DND-41 (cell line): Measurements from ENCODE around the gene KLF3.

Experiments
- ATAC-seq: fragments of 200-7000 bp; cut with Tn5 transposase; 3 replicates; pipeline ENCODE4 v1.9.1; 2021; ENCODE audit warnings: low read depth; ENCODE audit not compliant: insufficient read depth
- DNase-seq: peaks from one replicate; pipeline ENCODE4 v3.0.0-alpha.2; 2020
- H2AFZ ChIP-seq: 2 replicates; pipeline ENCODE4 v1.6.0; 2012; ENCODE audit warnings: low read depth, low read length
- H3K27ac ChIP-seq: 2 replicates; pipeline ENCODE4 v1.5.1; 2012; ENCODE audit warnings: low read length, inconsistent platforms
- H3K27me3 ChIP-seq: fragments of 200-600 bp; sonication (generic); 2 replicates; pipeline ENCODE4 v1.6.0; 2012; ENCODE audit warnings: low read length, mild to moderate bottlenecking, inconsistent platforms; ENCODE audit not compliant: insufficient read depth, poor library complexity
- H3K36me3 ChIP-seq: 2 replicates; pipeline ENCODE4 v1.5.1; 2012; ENCODE audit warnings: low read length, inconsistent platforms; ENCODE audit not compliant: insufficient read depth
- H3K4me1 ChIP-seq: 2 replicates; pipeline ENCODE4 v1.5.1; 2012; ENCODE audit warnings: mild to moderate bottlenecking, low read length; ENCODE audit not compliant: insufficient read depth
- H3K4me2 ChIP-seq: 2 replicates; pipeline ENCODE4 v1.6.0; 2012; ENCODE audit warnings: mild to moderate bottlenecking, moderate library complexity, low read length, inconsistent platforms; ENCODE audit not compliant: insufficient read depth
- H3K4me3 ChIP-seq, 2 experiments: fragments of 200-600 bp in 1 of 2; shearing (Covaris generic) in 1 of 2; 2 replicates each; pipeline ENCODE4 v1.5.1; 2012 to 2016; ENCODE audit warnings: inconsistent platforms in 2 of 2, low read length in 2 of 2, mild to moderate bottlenecking in 2 of 2, low read depth in 1 of 2, moderate library complexity in 1 of 2
- H3K79me2 ChIP-seq: 2 replicates; pipeline ENCODE4 v1.6.0; 2012; ENCODE audit warnings: low read length, inconsistent platforms; ENCODE audit not compliant: insufficient read depth
- H3K9ac ChIP-seq: 2 replicates; pipeline ENCODE4 v1.6.0; 2012; ENCODE audit warnings: low read depth, mild to moderate bottlenecking, inconsistent platforms, low read length, moderate library complexity
- H3K9me3 ChIP-seq: 2 replicates; pipeline ENCODE4 v1.5.1; 2012; ENCODE audit warnings: low read length, moderate library complexity, mild to moderate bottlenecking, inconsistent platforms; ENCODE audit not compliant: insufficient read depth, severe bottlenecking
- H4K20me1 ChIP-seq: 2 replicates; pipeline ENCODE4 v1.6.0; 2012; ENCODE audit warnings: low read length; ENCODE audit not compliant: insufficient read depth
- CTCF ChIP-seq: IDR thresholded peaks from 2 replicates; pipeline ENCODE4 v1.5.1; 2012; ENCODE audit warnings: borderline replicate concordance, low read length, moderate library complexity, mild to moderate bottlenecking; ENCODE audit not compliant: poor library complexity, severe bottlenecking; ENCODE audit errors: extremely low read depth
- EZH2 ChIP-seq: IDR thresholded peaks from 3 replicates; pipeline ENCODE4 v1.6.1; 2012; ENCODE audit warnings: borderline replicate concordance, low read depth, mild to moderate bottlenecking, moderate library complexity, low read length, inconsistent platforms; ENCODE audit not compliant: severe bottlenecking

The KLF3 gene

GRCh38 chr4:38711066-38711465 lies 47.1 kb downstream of the KLF3 start:
- Histone ChIP-seq H3K4me2 (no peak overlapping the region), H2AFZ (no peak overlapping the region), H3K9ac (no peak overlapping the region), H3K27ac (no peak overlapping the region), H4K20me1 (no peaks in the 10 kb centered on the region), H3K27me3 (no peaks in the 10 kb centered on the region), H3K36me3 (no peaks in the 10 kb centered on the region), H3K79me2 (no peaks in the 10 kb centered on the region), H3K4me3 (no peak overlapping the region), H3K9me3 (no peaks in the 10 kb centered on the region), H3K4me1 (no peaks in the 10 kb centered on the region)
- TF ChIP-seq CTCF: no peak
- TF ChIP-seq EZH2: no peak
- no peak for DNase-seq
- no peak for ATAC-seq

GRCh38 chr4:38715050-38715449 lies 51.1 kb downstream of the KLF3 start:
- Histone ChIP-seq H3K27me3 (no peaks in the 10 kb centered on the region), H3K36me3 (no peaks in the 10 kb centered on the region), H3K4me3 (no peak overlapping the region), H3K79me2 (no peaks in the 10 kb centered on the region), H4K20me1 (no peaks in the 10 kb centered on the region), H3K4me2 (no peak overlapping the region), H3K9me3 (no peaks in the 10 kb centered on the region), H3K27ac (no peak overlapping the region), H2AFZ (no peak overlapping the region), H3K9ac (no peak overlapping the region), H3K4me1 (no peaks in the 10 kb centered on the region)
- ATAC-seq (no peak), DNase-seq (no peak)
- TF ChIP-seq EZH2 (no peak), CTCF (no peak)

- H3K79me2 ChIP-seq: no peaks in the 10 kb centered on the region
- H3K27ac ChIP-seq: no peak overlapping the region
- ATAC-seq (no peak), DNase-seq (no peak)
- no peak overlapping the region for H2AFZ ChIP-seq
- no peaks in the 10 kb centered on the region for H4K20me1 ChIP-seq
- H3K4me1 ChIP-seq: no peaks in the 10 kb centered on the region
- TF ChIP-seq EZH2 (no peak), CTCF (no peak)
- no peaks in the 10 kb centered on the region for H3K36me3 ChIP-seq
- no peak overlapping the region for H3K4me2 ChIP-seq
- H3K9ac ChIP-seq: no peak overlapping the region
- no peaks in the 10 kb centered on the region for H3K27me3 ChIP-seq
- H3K9me3 ChIP-seq: no peaks in the 10 kb centered on the region
- no peak overlapping the region for H3K4me3 ChIP-seq
These were observed 52.3 kb downstream of the KLF3 start for GRCh38 chr4:38716256-38716655.

- Histone ChIP-seq H2AFZ (no peak overlapping the region), H3K36me3 (no peaks in the 10 kb centered on the region), H3K4me1 (no peaks in the 10 kb centered on the region), H3K9me3 (no peaks in the 10 kb centered on the region), H4K20me1 (no peaks in the 10 kb centered on the region), H3K79me2 (no peaks in the 10 kb centered on the region), H3K27me3 (no peaks in the 10 kb centered on the region), H3K9ac (no peak overlapping the region), H3K4me3 (no peak overlapping the region), H3K4me2 (no peak overlapping the region), H3K27ac (no peak overlapping the region)
- TF ChIP-seq EZH2 (no peak), CTCF (no peak)
- DNase-seq (no peak), ATAC-seq (no peak)
These were observed 53.6 kb downstream of the KLF3 start for GRCh38 chr4:38717604-38718003.
